A375 (cell line): ENCODE measurements around the gene SLC36A1. TPM values are rescaled to one million over a fixed set of nuclear protein-coding genes. Genes with fewer than 3 reads are reported as not detected.

Source experiments
- small RNA-seq: library from RNA; depleted of rRNA; stranded (forward); fragments of <200 nt; gene quantifications from one replicate; pipeline ENCODE3, GENCODE V24; 2014
- total RNA-seq: library from RNA; depleted of rRNA; stranded (reverse); fragments of >200 nt; shearing (Covaris generic); gene quantifications from 2 replicates; pipeline ENCODE4 v1.2.3, GENCODE V29; 2014; rRNA removed

Gene SLC36A1
- total RNA-seq = 2.8 and 3.6 TPM in 2 replicates

DNA sequence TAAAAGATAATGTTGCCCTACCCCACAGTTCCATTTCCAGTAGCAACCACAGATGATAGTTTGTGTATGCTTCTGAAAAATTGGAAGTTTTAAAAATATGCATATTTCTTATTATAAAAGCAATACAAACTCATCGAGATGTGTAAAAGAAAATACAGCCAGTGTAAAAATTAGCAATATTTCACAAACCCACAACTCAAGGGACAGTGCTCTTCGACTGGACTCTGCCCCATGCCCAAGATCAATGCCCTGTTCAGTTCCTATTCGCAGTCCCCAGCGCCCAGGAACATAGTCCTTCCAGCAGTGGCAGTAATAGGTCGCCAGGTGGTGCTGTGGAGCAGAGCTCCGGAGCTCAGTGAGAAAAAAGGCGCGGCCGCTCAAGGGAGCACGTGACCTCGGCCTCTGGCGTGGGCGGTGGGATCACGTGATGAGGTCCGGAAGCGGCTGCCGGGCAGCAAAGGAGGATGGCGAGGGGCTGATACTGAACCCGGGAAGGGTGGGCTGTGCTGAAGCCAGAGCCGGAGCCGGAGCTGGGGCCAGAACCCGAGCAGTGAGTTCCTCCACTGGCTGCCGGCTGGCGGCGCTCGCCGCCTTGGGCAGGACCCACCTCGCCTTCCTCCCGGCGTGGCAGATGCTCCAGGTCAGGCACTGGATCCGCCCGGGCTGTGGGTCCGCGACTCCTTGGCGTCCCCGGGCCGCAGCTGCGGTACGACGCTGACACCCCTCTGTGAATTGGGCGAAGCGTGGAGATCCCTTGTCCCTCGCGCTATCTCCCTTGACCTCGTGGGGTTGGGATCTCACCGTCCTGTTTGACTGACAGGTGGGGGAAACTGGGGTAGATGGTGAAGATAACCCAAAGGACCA is at the start of gene SLC36A1:
SLC36A1 (plus strand) TSS at position 430 of the 864 bp plus-strand sequence. CDS start 11,190 bp downstream, outside the sequence.

Small RNA genes within 50 kb of the gene (small RNA-seq; reads per million reads assigned to genes)
- gene MIR6499 = not detected
- 0.13 reads per million for gene RNA5SP197

Other genes starting within 250 kb of the SLC36A1 start
- 2.1 and 2.3 TPM in 2 replicates for gene CCDC69, start 223.5 kb upstream of the SLC36A1 start, total RNA-seq
- 7.2 and 8.5 TPM in 2 replicates for gene GM2A, start 194.4 kb upstream of the SLC36A1 start, total RNA-seq
- not detected in 2 replicates for gene SLC36A3, start 143.8 kb upstream of the SLC36A1 start, total RNA-seq
- not detected in 2 replicates for gene SLC36A2, start 100.0 kb upstream of the SLC36A1 start, total RNA-seq
- gene FAT2, start 143.7 kb downstream of the SLC36A1 start, total RNA-seq = not detected in 2 replicates
- 1,808 and 2,270 TPM in 2 replicates for gene SPARC, start 239.3 kb downstream of the SLC36A1 start, total RNA-seq